Gastroesophageal sphincter (tissue), 4 donors: ENCODE results near the gene ROBO1. TPM values are rescaled to one million over a fixed set of nuclear protein-coding genes. Genes with fewer than 3 reads are reported as not detected.
A peak's percentile ranks its signal among the peaks of the same experiment; 100 is the strongest.

Experiments used
- ATAC-seq: fragments of 150-250 bp; one replicate; pipeline ENCODE4 v1.9.1; 2016; ENCODE audit warnings: mild to moderate bottlenecking, moderate library complexity
- H3K27ac ChIP-seq, 4 donors: fragments of 200-600 bp; sonication (generic) in 3 of 4; 1 replicate in 3 of 4; 2 replicates in 1 of 4; pipeline ENCODE4 v1.5.1; 2016 to 2019
- H3K27me3 ChIP-seq: fragments of 200-600 bp; sonication (generic); one replicate; pipeline ENCODE4 v1.5.1; 2019
- H3K36me3 ChIP-seq, 2 donors: fragments of 200-600 bp; sonication (generic); one replicate each; pipeline ENCODE4 v1.5.1; 2019; ENCODE audit warnings: control low read depth in 1 of 2
- H3K4me1 ChIP-seq, 3 donors: fragments of 200-600 bp; sonication (generic); 1 replicate in 2 of 3; 2 replicates in 1 of 3; pipeline ENCODE4 v1.5.1; 2016 to 2019; ENCODE audit warnings: control low read depth in 2 of 3
- H3K4me3 ChIP-seq, 2 donors: fragments of 200-600 bp; sonication (generic); one replicate each; pipeline ENCODE4 v1.5.1; 2019; ENCODE audit warnings: mild to moderate bottlenecking in 1 of 2, moderate library complexity in 1 of 2
- H3K9me3 ChIP-seq, 3 donors: fragments of 200-600 bp; sonication (generic); one replicate each; pipeline ENCODE4 v1.5.1; 2017 to 2019; ENCODE audit warnings: control low read depth in 2 of 3
- CTCF ChIP-seq, 4 experiments: fragments of 200-600 bp in 2 of 4; fragments of 450-650 bp in 2 of 4; sonication (generic) in 1 of 4; IDR thresholded peaks; one replicate each; pipeline ENCODE4 v1.5.1; 2017 to 2019; ENCODE audit warnings: antibody characterized with exemption in 4 of 4, mild to moderate bottlenecking in 2 of 4, moderate library complexity in 2 of 4
- EP300 ChIP-seq: sonication (generic); formaldehyde crosslinking; IDR thresholded peaks from one replicate; pipeline ENCODE4 v1.6.1; 2017; ENCODE audit warnings: antibody characterized with exemption, mild to moderate bottlenecking
- POLR2A ChIP-seq, 2 donors: fragments of 450-650 bp; IDR thresholded peaks; one replicate each; pipeline ENCODE4 v1.6.1; 2017; ENCODE audit warnings: antibody characterized with exemption in 2 of 2, mild to moderate bottlenecking in 2 of 2, moderate library complexity in 1 of 2
- POLR2AphosphoS5 ChIP-seq: sonication (generic); formaldehyde crosslinking; IDR thresholded peaks from one replicate; pipeline ENCODE4 v1.6.1; 2017; ENCODE audit warnings: antibody characterized with exemption
- WGBS, 2 donors: methylation state at CpG; one replicate each; pipeline ENCODE4 v1.1.5; 2018; ENCODE audit warnings: low coverage in 1 of 2; 5-methylcytosine and 5-hydroxymethylcytosine counted together
- total RNA-seq, 4 donors: library from RNA; depleted of rRNA; stranded (reverse); fragments of >200 nt; gene quantifications; one replicate each; pipeline ENCODE4 v1.1.0, GENCODE V29; 2016

Gene ROBO1
- total RNA-seq, 4 donors from 2014 or later, result 9.7 to 15.3 (median 12.9) TPM

DNA sequence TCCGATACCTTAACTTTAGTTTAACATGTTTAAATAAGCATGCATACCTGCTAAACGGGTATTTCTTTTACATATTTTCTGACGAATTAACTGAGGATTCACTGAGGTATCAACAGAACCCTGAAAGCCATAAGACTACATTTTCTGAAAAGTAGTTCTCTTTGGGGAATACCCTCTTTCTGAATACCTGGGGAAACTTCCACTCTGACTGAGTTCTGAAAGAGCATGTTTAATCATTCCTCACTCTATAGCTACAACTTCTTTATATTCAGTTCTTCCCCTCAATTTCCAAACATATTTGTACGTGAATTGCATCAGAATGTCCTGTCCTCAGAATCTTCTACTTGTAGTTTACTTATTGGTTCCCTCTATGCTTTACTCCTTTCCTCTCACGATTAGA lies 403.0 kb downstream of the ROBO1 start:
- H3K36me3 ChIP-seq, result no peaks in the 10 kb centered on the region
- no peak overlapping the region for H3K4me3 ChIP-seq
- no peak for ATAC-seq
- no peak overlapping the region for H3K27ac ChIP-seq
- no peak for TF ChIP-seq EP300
- no peak for TF ChIP-seq POLR2AphosphoS5
- TF ChIP-seq CTCF (IDR thresholded peaks at IDR 0.05), result no peak
- no peak for TF ChIP-seq POLR2A (IDR thresholded peaks at IDR 0.05)
- WGBS, 2 donors, result 77 to 88% methylated on average over 5 of the region's 5 CpGs
- H3K9me3 ChIP-seq, result no peaks in the 10 kb centered on the region
- no peaks in the 10 kb centered on the region for H3K4me1 ChIP-seq
- no peaks in the 10 kb centered on the region for H3K27me3 ChIP-seq

GRCh38 chr3:79362571-79363270 lies 405.1 kb downstream of the ROBO1 start:
- TF ChIP-seq POLR2AphosphoS5, result no peak
- TF ChIP-seq POLR2A (IDR thresholded peaks at IDR 0.05), result no peak
- no peak for TF ChIP-seq EP300
- TF ChIP-seq CTCF (IDR thresholded peaks at IDR 0.05), result no peak
- H3K4me1 ChIP-seq, result no peaks in the 10 kb centered on the region
- no peaks in the 10 kb centered on the region for H3K9me3 ChIP-seq
- 31 to 54% methylated on average over 3 of the region's 3 CpGs for WGBS, 2 donors
- no peak for ATAC-seq
- H3K4me3 ChIP-seq, result no peak overlapping the region
- no peak overlapping the region for H3K27ac ChIP-seq
- H3K27me3 ChIP-seq, result no peaks in the 10 kb centered on the region
- H3K36me3 ChIP-seq, result no peaks in the 10 kb centered on the region

DNA sequence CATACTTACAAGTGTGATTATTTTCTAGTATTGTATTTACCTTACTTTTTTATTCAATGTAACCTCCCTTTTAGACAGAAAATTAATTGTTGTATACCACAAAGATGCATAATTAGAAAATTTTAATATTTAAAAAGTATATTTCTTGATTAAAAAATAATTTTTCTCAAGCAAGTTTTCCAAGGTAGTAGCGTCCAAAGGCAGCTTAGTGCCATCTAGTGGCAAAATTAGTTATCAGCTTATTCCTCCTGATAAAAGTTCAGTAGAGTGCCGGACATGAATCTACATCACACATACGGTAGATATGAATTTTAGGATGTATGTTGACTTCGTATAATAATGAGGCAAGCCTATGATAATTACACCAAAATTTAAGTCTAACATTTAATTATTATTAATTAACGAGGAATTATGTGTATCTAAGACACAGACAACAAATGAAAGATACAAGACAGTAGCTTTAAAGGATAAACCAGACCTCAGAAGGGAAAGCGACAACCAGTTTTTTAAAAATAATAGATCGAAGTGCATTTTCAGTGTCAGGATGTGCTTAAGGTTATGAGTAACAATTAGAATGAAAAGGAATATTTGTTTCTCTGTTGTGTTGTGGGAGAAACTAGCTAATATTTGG lies 405.9 kb downstream of the ROBO1 start:
- Histone ChIP-seq H3K27ac (no peak overlapping the region), H3K4me1 (no peaks in the 10 kb centered on the region), H3K9me3 (no peaks in the 10 kb centered on the region), H3K27me3 (no peaks in the 10 kb centered on the region), H3K36me3 (no peaks in the 10 kb centered on the region), H3K4me3 (no peak overlapping the region)
- WGBS, 2 donors, result 13 to 17% methylated on average over 7 of the region's 7 CpGs
- peak; percentile 35 to 71 (median 44) for TF ChIP-seq CTCF (IDR thresholded peaks at IDR 0.05)
- no peak for TF ChIP-seq EP300
- TF ChIP-seq POLR2A (IDR thresholded peaks at IDR 0.05), result no peak
- ATAC-seq, result no peak

GRCh38 chr3:79358327-79358726 lies 409.5 kb downstream of the ROBO1 start:
- TF ChIP-seq POLR2AphosphoS5 (no peak), CTCF (IDR thresholded peaks at IDR 0.05) (no peak), EP300 (no peak), POLR2A (IDR thresholded peaks at IDR 0.05) (no peak)
- Histone ChIP-seq H3K4me3 (no peak overlapping the region), H3K27me3 (no peaks in the 10 kb centered on the region), H3K9me3 (no peaks in the 10 kb centered on the region), H3K27ac (no peak overlapping the region), H3K4me1 (no peaks in the 10 kb centered on the region), H3K36me3 (no peaks in the 10 kb centered on the region)
- no peak for ATAC-seq
- WGBS, 2 donors, result 76 to 80% methylated on average over 4 of the region's 4 CpGs

DNA sequence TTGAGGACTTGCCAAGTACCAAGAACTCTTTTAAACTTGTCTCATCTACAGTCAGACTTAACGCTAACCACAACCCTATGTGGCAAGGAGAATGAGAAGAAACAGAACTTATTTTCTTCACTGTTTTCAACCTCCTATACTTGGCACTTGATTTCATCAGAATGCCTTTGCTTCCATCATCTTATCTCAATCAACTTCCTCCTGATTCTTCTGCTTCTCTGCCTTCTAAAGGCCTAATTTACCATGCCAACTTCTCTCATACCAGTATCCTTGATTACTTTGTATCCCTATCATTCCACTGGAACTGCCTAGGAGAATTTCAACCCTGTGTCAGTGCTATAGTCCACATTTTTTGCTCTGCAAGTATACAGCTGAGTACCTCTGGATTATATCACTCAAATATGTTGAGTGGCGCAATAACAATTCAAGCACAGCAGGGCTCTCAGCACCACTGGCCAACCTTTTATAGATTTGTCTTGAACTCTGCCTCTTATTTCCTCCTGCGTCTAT lies 413.6 kb downstream of the ROBO1 start:
- ATAC-seq, result no peak
- H3K4me1 ChIP-seq, result no peaks in the 10 kb centered on the region
- H3K9me3 ChIP-seq, result no peaks in the 10 kb centered on the region
- no peaks in the 10 kb centered on the region for H3K36me3 ChIP-seq
- H3K4me3 ChIP-seq, result no peak overlapping the region
- H3K27me3 ChIP-seq, result no peaks in the 10 kb centered on the region
- no peak overlapping the region for H3K27ac ChIP-seq
- peak; percentile 34 for TF ChIP-seq POLR2AphosphoS5
- no peak for TF ChIP-seq CTCF (IDR thresholded peaks at IDR 0.05)
- 59 to 63% methylated on average over 3 of the region's 3 CpGs for WGBS, 2 donors
